ENCODE measurements around the gene HNRNPLL. TPM values are rescaled to one million over a fixed set of nuclear protein-coding genes. Genes with fewer than 3 reads are reported as not detected.
A peak's percentile ranks its signal among the peaks of the same experiment; 100 is the strongest.

The HNRNPLL gene
- total RNA-seq, 1 experiment from 2014 or later: 83.1 TPM

DNA sequence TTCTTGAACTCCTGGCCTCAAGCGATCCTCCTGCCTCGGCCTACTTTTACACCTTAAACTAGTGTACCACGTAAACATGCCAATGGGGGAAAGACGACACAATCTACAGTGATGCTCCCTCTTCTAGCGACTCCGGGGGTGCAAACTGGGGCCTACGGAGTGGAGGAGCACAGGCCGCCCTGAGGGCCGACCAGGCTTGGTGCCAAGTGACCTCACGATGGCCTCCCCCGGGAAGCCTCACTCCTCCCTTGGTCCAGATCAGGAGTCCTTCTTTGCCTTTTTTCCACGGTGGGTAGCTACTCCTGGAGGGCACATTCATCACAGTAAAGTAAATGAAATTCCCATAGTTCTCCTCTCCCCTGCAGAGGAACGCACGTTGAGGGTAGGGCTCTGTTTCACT, 73.5 kb downstream of the HNRNPLL start:
- DNase-seq (ENCODE audit: low read depth): no peak

DNA sequence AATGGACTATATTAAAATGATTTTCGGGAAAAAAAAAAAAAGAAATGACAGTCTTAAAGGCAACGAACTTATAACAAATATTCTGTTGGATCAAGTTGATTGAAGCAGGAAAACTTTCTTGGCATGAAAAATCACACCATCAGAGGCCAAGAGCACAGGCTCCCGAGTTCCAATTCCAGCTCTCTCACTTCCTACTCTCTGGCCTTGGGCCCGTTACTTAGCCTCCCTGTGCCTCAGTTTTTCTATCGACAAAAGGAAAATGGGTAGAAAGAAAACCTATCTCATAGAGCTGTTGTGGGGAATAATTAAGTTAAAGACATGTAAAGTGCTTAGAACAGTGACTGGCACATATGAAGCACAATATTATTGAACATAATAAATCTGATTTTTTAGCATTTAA, 74.2 kb downstream of the HNRNPLL start:
- no peak for DNase-seq (ENCODE audit: low read depth)

DNA sequence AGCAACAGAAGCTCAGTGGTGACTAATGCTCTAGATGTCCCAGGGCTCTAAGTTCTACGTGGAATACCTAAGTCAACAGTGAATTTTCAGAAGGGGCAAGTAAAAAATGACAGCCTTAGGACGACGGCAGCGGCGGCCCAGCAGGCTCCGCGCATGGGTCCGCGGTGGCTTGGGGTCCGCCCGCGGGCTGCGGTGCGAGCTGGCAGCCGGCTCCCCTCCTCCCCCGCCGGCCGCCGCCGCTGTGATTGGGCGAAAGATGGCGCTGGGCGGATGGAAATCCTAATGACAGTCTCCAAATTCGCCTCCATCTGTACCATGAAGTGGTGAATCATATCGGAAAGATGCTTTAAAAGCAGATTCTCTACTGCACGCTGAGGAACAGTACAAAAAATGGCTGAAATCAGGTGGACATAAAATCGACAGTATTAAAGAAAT, 74.7 kb downstream of the HNRNPLL start:
- DNase-seq (ENCODE audit: low read depth): peak; percentile 87

DNA sequence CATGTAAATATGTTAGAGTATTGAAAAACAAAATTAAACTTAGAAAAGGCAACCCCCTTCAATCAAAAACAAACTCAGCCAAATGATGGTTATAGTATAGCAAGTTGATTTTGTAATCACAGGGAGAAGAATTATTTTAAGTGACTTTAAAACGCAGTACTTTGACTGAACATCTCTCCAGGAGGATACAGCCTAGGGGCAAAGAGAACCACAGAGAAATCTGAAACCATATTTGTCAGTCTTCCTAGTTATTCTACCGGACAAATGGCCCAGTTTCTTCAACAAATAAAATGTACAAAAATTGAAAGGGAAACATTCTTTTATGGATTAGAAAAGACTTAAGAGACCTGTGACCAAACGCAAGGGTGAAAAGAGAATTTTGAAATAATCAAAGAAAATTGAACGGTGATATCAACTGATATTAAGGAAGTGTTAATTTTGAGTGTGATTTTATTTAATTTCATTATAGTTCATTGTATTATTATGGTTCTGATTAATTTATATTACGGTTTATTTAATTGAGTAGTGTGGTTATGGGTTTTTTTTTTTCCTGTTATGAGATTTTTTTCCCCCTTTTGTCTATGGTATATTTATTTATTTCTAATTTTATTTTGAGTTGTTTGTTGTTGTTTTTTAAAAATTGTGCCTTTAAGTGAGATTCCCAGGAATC, 75.3 kb downstream of the HNRNPLL start:
- peak; percentile 72 for DNase-seq (ENCODE audit: low read depth)

DNA sequence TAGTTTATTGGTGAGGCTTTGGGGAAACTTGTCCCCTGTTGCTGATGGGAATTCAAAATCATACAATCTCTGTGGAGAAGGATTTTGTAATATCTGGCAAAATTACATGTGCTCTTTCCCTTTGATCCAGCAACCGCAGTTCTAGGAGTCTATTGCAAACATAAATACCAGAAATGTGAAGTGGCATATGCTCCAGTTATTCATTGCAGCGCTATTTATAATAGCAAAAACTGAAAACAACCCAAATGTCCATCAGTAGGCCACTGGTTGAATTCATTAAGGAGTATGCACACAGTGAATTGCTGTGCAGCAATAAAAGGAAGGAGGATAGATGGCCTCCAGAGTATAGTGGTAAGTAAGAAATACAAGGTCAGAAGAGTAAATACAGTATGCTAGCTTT, 76.5 kb downstream of the HNRNPLL start:
- peak; percentile 37 for DNase-seq (ENCODE audit: low read depth)

DNA sequence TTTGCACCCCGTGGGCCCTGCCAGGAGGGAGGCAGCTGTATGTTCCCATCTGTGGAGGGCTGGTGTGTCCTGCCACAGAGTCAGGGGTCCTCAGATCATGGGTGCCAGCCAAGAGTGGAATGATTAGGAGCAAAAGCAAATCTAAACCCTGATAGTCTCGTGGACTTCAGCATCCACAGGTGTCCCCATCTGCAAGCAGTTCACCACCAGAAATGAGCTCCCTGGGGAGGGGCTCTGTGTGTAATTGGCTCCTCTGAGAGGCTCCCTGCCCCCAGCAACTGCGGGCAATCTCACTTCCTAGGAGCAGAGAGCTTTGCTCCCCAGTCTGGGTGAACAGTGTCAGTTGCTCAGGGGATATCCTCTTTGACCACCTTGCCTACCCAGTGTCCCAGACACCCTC, 78.1 kb downstream of the HNRNPLL start:
- no peak for DNase-seq (ENCODE audit: low read depth)

DNA sequence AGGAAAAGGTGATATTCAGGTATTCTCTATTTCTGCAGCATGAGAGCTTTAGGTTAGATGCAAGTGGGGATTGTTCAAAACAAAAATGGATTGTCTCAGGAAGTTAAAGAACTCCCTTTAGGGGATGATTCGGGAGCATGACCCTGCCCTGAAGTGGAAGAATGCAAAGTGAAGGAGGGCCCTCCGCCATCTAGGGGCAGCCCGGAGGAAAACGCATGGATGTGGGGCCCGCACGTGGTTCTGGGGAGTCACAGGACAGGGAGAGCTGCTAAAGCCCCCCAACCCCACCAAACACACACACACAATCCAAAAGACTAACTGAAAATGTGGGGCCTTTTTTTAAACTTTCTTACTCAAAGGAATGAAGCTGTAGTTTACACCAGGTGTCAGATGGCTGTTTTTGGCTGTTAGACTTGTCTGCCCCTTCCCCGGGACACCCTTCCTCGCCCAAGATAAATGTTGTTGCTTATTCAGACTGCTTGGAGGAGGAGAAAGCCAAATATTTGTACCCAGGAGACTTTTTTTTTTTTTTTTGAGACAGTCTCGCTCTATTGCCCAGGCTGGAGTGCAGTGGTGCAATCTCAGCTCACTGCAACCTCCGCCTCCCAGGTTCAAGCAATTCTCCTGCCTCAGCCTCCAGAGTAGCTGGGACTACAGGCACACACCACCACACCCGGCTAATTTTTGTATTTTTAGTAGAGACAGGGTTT, 78.8 kb downstream of the HNRNPLL start:
- DNase-seq (ENCODE audit: low read depth): no peak

DNA sequence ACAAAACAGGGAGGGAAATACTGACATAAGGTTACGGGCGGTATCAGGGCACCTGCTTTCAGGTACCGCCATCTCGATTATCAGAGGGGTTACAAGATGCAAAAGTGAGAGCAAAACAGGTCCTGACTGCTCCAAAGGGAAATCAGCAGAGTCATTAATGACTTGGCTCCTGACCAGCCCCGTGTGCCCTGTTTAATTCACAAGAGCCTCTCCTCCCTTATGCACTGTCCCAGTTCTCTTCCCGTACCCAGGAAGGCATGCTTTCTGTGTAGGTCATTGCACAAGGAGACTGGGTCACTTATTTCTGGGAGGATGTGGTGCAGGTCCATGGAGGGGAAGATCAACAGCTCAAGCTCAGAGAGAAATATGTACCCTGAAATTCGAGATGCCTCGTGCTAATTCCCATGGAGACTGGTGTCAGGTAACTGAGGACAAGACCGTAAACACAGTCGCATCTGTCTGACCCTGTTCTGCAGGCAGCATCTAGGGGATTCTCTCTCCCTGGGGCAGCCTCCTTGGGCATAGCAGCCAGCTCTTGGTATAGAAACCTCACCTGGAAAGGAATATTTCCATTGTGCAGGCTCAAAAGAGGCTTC, 79.9 kb downstream of the HNRNPLL start:
- DNase-seq (ENCODE audit: low read depth): no peak

DNA sequence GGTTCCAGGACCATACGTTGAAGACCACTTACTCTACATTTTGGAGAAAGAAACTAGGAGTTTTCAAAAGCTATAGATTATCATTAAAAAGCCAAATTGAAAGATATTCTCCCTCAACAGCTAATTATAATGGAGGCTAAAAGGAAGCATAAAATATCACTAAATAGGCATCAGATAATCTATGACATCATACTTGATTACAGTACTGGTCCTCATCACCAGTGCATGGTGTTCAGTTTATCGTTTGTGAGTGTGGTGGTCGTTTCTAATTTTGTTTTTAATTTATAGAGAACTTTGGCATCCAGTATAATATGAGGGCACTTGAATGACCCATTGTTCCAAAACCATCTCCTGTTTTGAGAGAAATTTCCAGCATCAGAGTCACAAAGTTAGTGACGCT, 80.9 kb downstream of the HNRNPLL start:
- no peak for DNase-seq (ENCODE audit: low read depth)

DNA sequence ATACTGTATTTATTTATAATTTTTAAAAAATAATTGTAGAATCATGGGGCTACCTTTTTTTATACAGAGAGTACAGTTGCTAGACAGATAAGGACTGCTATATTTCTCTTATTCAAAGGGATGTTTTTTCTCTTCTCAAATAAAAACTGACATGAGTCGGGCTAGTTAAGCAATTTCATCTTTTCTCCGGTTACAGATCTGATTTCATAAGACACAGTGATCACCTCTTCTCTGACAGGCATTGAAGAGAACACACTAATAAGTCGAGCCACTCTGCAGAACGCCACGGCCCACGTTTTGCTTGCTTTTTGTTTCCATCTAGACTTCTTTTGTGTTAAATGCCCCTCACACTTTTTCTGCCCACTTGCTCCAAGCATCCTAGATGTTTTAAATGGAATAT, 85.4 kb downstream of the HNRNPLL start:
- DNase-seq (ENCODE audit: low read depth): no peak

DNA sequence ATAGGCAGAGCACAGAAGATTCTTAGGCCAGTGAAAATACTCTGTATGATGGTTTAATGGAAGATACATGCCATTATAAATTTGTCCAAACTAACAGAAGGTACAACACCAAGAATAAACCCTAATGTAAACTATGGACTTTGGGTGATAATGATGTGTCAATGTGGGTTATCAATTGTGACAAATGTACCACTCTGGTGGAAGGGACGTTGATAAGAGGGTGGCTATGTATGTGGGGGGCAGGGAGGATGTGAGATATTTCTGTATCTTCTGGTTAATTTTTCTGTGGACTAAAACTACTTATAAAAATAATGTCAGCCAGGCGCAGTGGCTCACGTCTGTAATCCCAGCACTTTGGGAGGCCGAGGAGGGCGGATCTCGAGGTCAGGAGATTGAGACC, 86.2 kb downstream of the HNRNPLL start:
- DNase-seq (ENCODE audit: low read depth): no peak

DNA sequence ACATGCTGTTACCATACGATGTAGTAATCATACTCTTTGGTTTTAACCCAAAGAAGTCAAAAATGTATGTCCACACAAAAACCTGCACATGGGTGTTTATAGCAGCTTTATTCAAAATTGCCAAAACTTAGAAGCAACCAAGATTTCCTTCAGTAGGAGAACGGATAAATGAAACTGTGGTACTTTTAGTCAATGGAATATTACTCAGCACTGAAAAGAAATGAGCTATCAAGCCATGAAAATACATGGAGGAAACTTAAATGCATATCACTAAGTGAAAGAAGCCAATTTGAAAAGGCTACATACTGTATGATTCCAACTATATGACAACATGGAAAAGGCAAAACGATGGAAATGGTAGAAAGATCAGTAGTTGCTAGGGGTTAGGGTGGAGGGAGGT, 86.6 kb downstream of the HNRNPLL start:
- no peak for DNase-seq (ENCODE audit: low read depth)

DNA sequence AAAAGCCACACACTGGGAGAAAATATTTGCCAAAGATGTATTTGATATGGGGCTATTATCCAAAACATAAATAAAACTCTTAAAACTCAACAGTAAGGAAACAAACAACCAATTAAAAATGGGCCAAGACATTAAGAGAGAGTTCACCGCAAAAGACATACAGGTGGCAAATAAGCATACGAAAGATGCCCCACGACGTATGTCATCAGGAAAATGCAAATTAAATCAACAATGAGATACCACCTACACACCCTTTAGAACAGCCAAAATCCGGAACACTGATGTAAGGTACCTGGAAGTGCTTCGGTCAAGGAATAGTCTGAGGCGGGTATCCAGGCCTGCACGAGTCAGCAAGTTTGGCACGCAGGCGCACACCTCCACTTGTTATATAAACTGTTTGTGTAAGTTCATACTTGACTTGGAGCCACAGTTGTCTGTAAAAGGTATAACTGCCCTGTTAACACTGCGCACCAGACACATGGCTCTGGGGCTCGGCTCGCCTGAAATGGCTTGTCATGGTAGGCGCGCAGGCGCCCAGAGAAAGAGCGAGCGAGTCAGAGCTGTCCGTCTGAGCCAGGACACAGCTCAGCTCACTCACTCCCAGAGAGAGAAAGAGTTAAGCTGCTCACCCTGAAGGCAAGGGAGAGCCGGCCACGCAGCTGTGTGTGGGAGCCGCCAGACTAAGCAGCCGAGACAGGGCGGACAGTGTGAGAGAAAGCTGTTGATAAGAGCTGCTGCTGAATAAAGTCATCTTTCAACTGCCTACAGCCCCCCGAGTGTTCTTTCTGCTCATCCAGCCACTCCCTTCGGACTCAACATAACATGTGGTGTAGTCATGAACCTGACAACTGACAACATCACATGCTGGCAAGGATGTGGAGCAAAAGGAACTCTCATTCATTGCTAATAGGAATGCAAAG, 87.3 kb downstream of the HNRNPLL start:
- DNase-seq (ENCODE audit: low read depth): peak; percentile 77

DNA sequence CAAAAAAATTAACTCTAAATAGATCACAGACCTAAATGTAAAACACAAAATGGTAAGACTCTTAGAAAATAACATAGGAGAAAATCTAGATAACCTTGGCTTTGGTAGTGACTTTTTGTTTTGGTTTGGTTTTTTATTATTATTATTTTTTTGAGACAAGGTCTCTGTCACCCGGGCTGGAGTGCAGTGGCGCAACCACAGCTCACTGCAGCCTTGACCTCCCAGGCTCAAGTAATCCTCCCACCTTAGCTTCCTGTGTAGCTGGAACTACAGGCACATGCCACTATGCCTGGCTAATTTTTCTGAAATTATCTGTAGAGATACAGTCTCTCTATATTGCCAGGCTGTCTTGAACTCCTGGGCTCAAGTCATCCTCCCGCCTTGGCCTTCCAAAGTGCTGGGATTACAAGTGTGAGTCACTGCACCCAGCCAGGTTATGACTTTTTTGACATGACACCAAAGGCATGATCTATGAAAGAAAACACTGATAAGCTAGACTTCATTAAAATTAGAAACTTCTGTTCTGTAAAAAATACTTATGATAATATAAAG, 88.0 kb downstream of the HNRNPLL start:
- no peak for DNase-seq (ENCODE audit: low read depth)

DNA sequence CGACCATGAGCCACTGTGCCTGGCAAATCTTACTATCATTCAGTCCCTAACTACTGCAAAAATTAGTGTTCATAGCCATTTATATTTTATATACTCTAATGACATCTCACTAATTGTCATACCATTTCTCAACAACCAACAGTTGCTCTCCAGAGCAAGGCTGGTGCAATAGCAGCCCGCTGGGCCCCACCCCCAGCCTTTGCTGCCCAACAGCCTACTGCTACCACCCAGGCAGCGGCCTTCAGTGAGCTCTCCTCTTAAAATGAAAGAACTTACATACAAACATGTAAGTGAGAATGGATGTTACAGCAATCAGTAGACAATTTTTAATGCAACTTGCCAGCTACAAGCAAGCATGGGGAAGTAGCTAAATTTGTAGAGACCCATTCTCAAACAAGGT, 90.5 kb downstream of the HNRNPLL start:
- DNase-seq (ENCODE audit: low read depth): no peak

Other genes starting within 250 kb of the HNRNPLL start
- 95.4 and 104 TPM in 2 replicates for gene ATL2, start 225.7 kb downstream of the HNRNPLL start, total RNA-seq (2014; rRNA removed; shearing (Covaris generic))
- gene GALM, start 63.2 kb upstream of the HNRNPLL start, total RNA-seq (2014; rRNA removed; shearing (Covaris generic)): 47.0 and 48.5 TPM in 2 replicates
- 219 and 249 TPM in 2 replicates for gene SRSF7, start 148.4 kb upstream of the HNRNPLL start, total RNA-seq (2014; rRNA removed; shearing (Covaris generic))
- gene GEMIN6, start 175.3 kb upstream of the HNRNPLL start, total RNA-seq (2014; rRNA removed; shearing (Covaris generic)): 27.0 and 38.7 TPM in 2 replicates